Common myeloid progenitor, CD34-positive (primary cell): ENCODE measurements around the gene ETV3L.

ENCODE experiments used
- CTCF ChIA-PET: fragments of 350-600 bp; sonication (Branson Sonifier 250); formaldehyde crosslinking; loops from one replicate; lab custom pipeline; 2021; ENCODE audit warnings: antibody characterized with exemption; lab: Charles Lee
- POLR2A ChIA-PET: fragments of 350-600 bp; sonication (Branson Sonifier 250); formaldehyde crosslinking; loops from one replicate; lab custom pipeline; 2021; ENCODE audit warnings: antibody characterized with exemption; lab: Charles Lee
- DNase-seq, 3 donors: peaks; one replicate each; pipeline versions ENCODE4 v3.0.0 to v3.0.0-alpha.2; 2013
- H3K27ac ChIP-seq, 2 experiments: 1 replicate in 1 of 2; 2 replicates in 1 of 2; pipeline ENCODE4 v1.7.0; 2013; ENCODE audit warnings: inconsistent platforms in 2 of 2, low read length in 2 of 2, mild to moderate bottlenecking in 2 of 2, low read depth in 1 of 2, moderate library complexity in 1 of 2; ENCODE audit not compliant: severe bottlenecking in 2 of 2, insufficient read depth in 1 of 2, poor library complexity in 1 of 2
- H3K27me3 ChIP-seq, 5 experiments: replicated peaks in 2 of 5; 1 replicate in 3 of 5; 2 replicates in 2 of 5; pipeline versions ENCODE4 v1.6.1 to v1.7.0; 2013; ENCODE audit warnings: low read length in 4 of 5, mild to moderate bottlenecking in 2 of 5, moderate library complexity in 2 of 5, inconsistent platforms in 1 of 5; ENCODE audit not compliant: insufficient read depth in 5 of 5, control insufficient read depth in 4 of 5
- H3K36me3 ChIP-seq, 4 experiments: 1 replicate in 2 of 4; 2 replicates in 2 of 4; pipeline versions ENCODE4 v1.6.1 to v1.7.0; 2013; ENCODE audit warnings: low read length in 3 of 4, control low read depth in 1 of 4, mild to moderate bottlenecking in 1 of 4; ENCODE audit not compliant: control insufficient read depth in 4 of 4, insufficient read depth in 4 of 4
- H3K4me1 ChIP-seq, 4 experiments: 1 replicate in 3 of 4; 2 replicates in 1 of 4; pipeline versions ENCODE4 v1.6.1 to v1.7.1; 2013; ENCODE audit warnings: low read length in 3 of 4, mild to moderate bottlenecking in 3 of 4, control low read depth in 1 of 4, inconsistent platforms in 1 of 4, moderate library complexity in 1 of 4; ENCODE audit not compliant: control insufficient read depth in 4 of 4, insufficient read depth in 4 of 4; ENCODE audit errors: control extremely low read depth in 1 of 4
- H3K4me3 ChIP-seq, 7 experiments: 1 replicate in 4 of 7; 2 replicates in 3 of 7; pipeline versions ENCODE4 v1.5.1 to v1.7.0; 2013; ENCODE audit warnings: mild to moderate bottlenecking in 7 of 7, low read length in 6 of 7, moderate library complexity in 6 of 7, inconsistent platforms in 2 of 7, low read depth in 2 of 7, control low read depth in 1 of 7; ENCODE audit not compliant: insufficient read depth in 4 of 7, control insufficient read depth in 1 of 7; ENCODE audit errors: extremely low read depth in 1 of 7
- H3K9me3 ChIP-seq, 5 experiments: 1 replicate in 4 of 5; 2 replicates in 1 of 5; pipeline versions ENCODE4 v1.6.1 to v1.7.1; 2013; ENCODE audit warnings: low read length in 4 of 5, mild to moderate bottlenecking in 2 of 5, inconsistent platforms in 1 of 5, low read depth in 1 of 5, moderate library complexity in 1 of 5; ENCODE audit not compliant: control insufficient read depth in 4 of 5, insufficient read depth in 2 of 5; ENCODE audit errors: control extremely low read depth in 1 of 5
- WGBS: methylation state at CpG from one replicate; pipeline ENCODE4 v1.1.5; 2013; ENCODE audit not compliant: insufficient coverage; 5-methylcytosine and 5-hydroxymethylcytosine counted together

The ETV3L gene

GRCh38 chr1:157113106-157113505 is 13.5 kb upstream of the ETV3L start:
- POLR2A ChIA-PET: no interaction called here
- Histone ChIP-seq H3K27me3 (peaks cover 0 to 8% (median 5%) of the 10 kb centered on the region in 5 experiments), H3K27ac (no peak overlapping the region), H3K4me3 (no peak overlapping the region), H3K36me3 (no peaks in the 10 kb centered on the region), H3K4me1 (peaks cover 0 to 6% (median 0%) of the 10 kb centered on the region in 4 experiments), H3K9me3 (no peaks in the 10 kb centered on the region)
- no peak for DNase-seq
- 45% methylated on average over 5 of the region's 7 CpGs for WGBS
- CTCF ChIA-PET: interaction anchor here (1.5 kb wide), 1 partner anchor 11 kb away, joined by 3 read pairs; no protein-coding TSS in a partner anchor

GRCh38 chr1:157112186-157112867 is 12.7 kb upstream of the ETV3L start:
- no peak for DNase-seq
- H3K27me3 ChIP-seq: peaks cover 0 to 16% (median 5%) of the 10 kb centered on the region in 5 experiments
- ChIA-PET POLR2A (no interaction called here), CTCF (interaction anchor here (0.5 to 2.4 kb wide), 3 partner anchors 10 to 25 kb away, joined by 3 to 12 read pairs (median 3); no protein-coding TSS in a partner anchor)
- no peaks in the 10 kb centered on the region for H3K9me3 ChIP-seq
- no peaks in the 10 kb centered on the region for H3K36me3 ChIP-seq
- no peak overlapping the region for H3K4me3 ChIP-seq
- no peak overlapping the region for H3K27ac ChIP-seq
- 96% methylated on average over 8 of the region's 8 CpGs for WGBS
- peaks cover 0 to 6% (median 0%) of the 10 kb centered on the region in 4 experiments for H3K4me1 ChIP-seq

DNA sequence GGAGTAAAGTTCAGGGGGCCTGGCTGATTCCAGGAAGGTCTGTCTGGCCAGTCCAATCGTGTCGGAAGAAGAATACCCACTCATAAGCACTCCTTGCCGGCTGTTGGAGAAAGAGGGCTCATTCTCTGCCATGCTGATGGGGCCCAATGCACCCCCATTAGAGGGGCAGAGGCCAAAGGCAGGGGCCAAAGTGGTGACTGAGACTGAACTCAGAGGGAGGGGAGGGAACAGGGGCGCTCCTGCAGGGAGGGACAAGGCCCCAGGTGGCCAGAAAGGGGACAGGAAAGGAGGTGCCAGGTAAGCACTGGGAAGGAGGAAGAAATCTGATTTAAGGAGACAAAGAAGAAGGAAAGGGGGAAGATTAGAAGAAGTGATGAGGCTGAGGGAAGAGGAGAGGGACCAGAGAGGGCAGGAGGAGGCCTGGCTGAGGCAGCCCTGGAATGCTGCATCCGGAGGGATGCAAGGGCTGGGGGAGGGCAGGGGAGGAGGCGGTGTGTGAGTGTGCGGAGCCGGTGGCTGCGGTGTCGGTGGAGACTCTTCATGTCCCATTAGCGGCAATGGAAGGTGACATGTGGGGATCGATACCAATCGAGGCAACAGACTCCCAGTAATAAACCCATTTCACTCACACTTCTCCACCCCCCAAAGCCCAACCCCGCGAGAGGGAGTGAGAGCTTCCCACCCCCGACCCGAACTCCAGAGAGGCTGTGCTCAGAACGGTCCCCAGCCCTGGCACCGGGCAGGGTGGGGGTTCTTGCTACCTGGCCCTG is 12.0 kb upstream of the ETV3L start:
- H3K4me1 ChIP-seq: peaks cover 0 to 9% (median 0%) of the 10 kb centered on the region in 4 experiments
- no peak for DNase-seq
- ChIA-PET POLR2A (no interaction called here), CTCF (interaction anchor here (0.5 to 2.4 kb wide), 4 partner anchors 9 to 44 kb away, joined by 3 to 12 read pairs (median 4); no protein-coding TSS in a partner anchor)
- H3K9me3 ChIP-seq: no peaks in the 10 kb centered on the region
- H3K27me3 ChIP-seq: peaks cover 0 to 23% (median 5%) of the 10 kb centered on the region in 5 experiments
- 96% methylated on average over 10 of the region's 19 CpGs for WGBS
- no peak overlapping the region for H3K27ac ChIP-seq
- H3K36me3 ChIP-seq: no peaks in the 10 kb centered on the region
- H3K4me3 ChIP-seq: no peak overlapping the region

DNA sequence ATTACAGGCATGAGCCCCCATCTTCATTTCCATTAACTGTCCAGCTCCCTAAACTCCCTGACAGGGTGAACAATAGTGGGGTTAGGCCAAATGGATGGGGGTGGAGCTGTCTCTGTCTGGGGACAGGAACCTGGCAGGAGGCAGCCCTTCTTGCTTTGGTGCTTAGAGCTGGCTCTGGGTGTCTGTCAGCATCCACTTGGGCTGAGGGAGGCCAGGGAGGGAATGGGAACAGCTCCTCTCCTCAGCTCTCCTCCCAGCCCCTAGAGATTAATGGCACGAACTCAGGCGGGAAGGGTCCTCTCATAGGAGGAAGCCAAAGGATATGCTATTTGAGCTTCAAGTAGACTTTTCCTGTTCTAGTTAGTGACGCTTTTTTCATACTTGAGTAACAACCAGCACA is 11.1 kb upstream of the ETV3L start:
- POLR2A ChIA-PET: no interaction called here
- no peak for DNase-seq
- 86% methylated on average over 3 of the region's 3 CpGs for WGBS
- Histone ChIP-seq H3K4me1 (peaks cover 0 to 16% (median 1%) of the 10 kb centered on the region in 4 experiments), H3K4me3 (no peak overlapping the region), H3K9me3 (no peaks in the 10 kb centered on the region), H3K27ac (no peak overlapping the region), H3K27me3 (peaks cover 0 to 25% (median 5%) of the 10 kb centered on the region in 5 experiments), H3K36me3 (no peaks in the 10 kb centered on the region)
- CTCF ChIA-PET: interaction anchor here (1.2 to 2.5 kb wide), 6 partner anchors 9 to 44 kb away, joined by 3 to 12 read pairs (median 4); partner anchors contain the start of gene ETV3L

- no peak for DNase-seq
- H3K9me3 ChIP-seq: no peaks in the 10 kb centered on the region
- no peaks in the 10 kb centered on the region for H3K36me3 ChIP-seq
- POLR2A ChIA-PET: no interaction called here
- CTCF ChIA-PET: interaction anchor here (0.7 to 2.5 kb wide), 8 partner anchors 9 to 87 kb away, joined by 3 to 12 read pairs (median 4); partner anchors contain the start of gene ETV3L
- 88% methylated on average over 4 of the region's 6 CpGs for WGBS
- peaks cover 0 to 16% (median 1%) of the 10 kb centered on the region in 4 experiments for H3K4me1 ChIP-seq
- no peak overlapping the region for H3K4me3 ChIP-seq
- peaks cover 0 to 25% (median 5%) of the 10 kb centered on the region in 5 experiments for H3K27me3 ChIP-seq
- no peak overlapping the region for H3K27ac ChIP-seq
Measured at GRCh38 chr1:157110003-157110402, 10.4 kb upstream of the ETV3L start.

- H3K9me3 ChIP-seq: no peaks in the 10 kb centered on the region
- no peak overlapping the region for H3K4me3 ChIP-seq
- DNase-seq: no peak
- no peak overlapping the region for H3K27ac ChIP-seq
- peaks cover 0 to 15% (median 1%) of the 10 kb centered on the region in 4 experiments for H3K4me1 ChIP-seq
- CTCF ChIA-PET: interaction anchor here (0.6 to 2.5 kb wide), 3 partner anchors 10 to 290 kb away, joined by 3 to 8 read pairs (median 3); partner anchors contain the start of gene ETV3L
- no peaks in the 10 kb centered on the region for H3K36me3 ChIP-seq
- POLR2A ChIA-PET: no interaction called here
- 79% methylated on average over 3 of the region's 6 CpGs for WGBS
- H3K27me3 ChIP-seq: peaks cover 0 to 25% (median 5%) of the 10 kb centered on the region in 5 experiments
Measured at GRCh38 chr1:157108448-157108847, 8.8 kb upstream of the ETV3L start.
